ENCODE measurements around the gene TSHZ3. TPM values are rescaled to one million over a fixed set of nuclear protein-coding genes. Genes with fewer than 3 reads are reported as not detected.

The TSHZ3 gene
- total RNA-seq, 4 donors from 2014 or later: 0.19 to 5.3 (median 1.9) TPM

DNA sequence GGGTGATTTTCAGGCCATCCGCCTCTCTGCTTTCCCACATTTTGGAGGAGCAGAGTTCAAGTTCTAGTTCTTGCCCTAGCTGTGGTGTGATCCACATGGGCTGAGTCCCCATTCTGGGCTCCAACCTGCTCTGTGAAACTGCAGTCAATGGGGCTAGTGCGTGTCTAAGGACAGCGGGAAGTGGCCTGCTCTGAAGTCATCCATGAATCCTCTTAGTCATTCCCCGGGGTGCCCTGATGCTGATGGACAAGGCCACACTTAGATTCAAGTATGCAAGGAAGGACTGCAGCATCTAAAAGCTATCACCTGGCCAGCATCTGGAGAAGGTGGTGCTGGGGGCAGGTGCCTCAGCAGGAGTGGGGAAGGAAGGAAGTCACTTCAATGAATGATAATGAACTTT lies 94.6 kb downstream of the TSHZ3 start:
- WGBS, 2 donors: 44% methylated on average over 1 of the region's 4 CpGs; no CpG with 5 or more reads in 1 of the 2 donors
- DNase-seq: no peak

DNA sequence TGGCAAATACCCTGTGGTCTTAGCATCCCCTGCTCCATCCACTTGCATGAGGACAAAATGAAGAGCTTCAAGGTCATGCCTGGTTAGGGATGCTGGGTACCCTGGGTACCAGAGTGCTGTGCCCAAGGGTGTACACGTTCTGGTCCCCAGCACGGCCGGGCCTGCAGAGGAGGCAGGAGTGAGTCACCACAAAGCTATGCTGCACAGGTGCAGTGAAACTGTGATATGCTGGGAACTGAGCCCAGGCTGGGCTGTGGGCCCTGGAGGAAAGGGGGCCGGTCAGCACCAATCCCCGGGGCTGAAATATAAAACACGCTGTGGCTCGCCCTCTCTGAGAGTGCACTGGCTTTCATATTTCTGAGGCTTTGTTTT lies 95.1 kb downstream of the TSHZ3 start:
- Histone ChIP-seq H3K36me3 (no peaks in the 10 kb centered on the region), H3K9me3 (no peaks in the 10 kb centered on the region), H3K27me3 (no peaks in the 10 kb centered on the region), H3K4me1 (peaks cover 0 to 6% (median 0%) of the 10 kb centered on the region in 3 donors), H3K27ac (no peak overlapping the region), H3K4me3 (no peak overlapping the region)
- no peak for DNase-seq
- WGBS, 2 donors: 17 to 25% methylated on average over 3 to 4 of the region's 7 CpGs
- TF ChIP-seq, protein P1, sequence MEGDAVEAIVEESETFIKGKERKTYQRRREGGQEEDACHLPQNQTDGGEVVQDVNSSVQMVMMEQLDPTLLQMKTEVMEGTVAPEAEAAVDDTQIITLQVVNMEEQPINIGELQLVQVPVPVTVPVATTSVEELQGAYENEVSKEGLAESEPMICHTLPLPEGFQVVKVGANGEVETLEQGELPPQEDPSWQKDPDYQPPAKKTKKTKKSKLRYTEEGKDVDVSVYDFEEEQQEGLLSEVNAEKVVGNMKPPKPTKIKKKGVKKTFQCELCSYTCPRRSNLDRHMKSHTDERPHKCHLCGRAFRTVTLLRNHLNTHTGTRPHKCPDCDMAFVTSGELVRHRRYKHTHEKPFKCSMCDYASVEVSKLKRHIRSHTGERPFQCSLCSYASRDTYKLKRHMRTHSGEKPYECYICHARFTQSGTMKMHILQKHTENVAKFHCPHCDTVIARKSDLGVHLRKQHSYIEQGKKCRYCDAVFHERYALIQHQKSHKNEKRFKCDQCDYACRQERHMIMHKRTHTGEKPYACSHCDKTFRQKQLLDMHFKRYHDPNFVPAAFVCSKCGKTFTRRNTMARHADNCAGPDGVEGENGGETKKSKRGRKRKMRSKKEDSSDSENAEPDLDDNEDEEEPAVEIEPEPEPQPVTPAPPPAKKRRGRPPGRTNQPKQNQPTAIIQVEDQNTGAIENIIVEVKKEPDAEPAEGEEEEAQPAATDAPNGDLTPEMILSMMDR (IDR thresholded peaks at IDR 0.05): no peak
- TF ChIP-seq POLR2A (IDR thresholded peaks at IDR 0.05): no peak
- intact Hi-C loops (cut with DNase I): no loop called here

More for the DNA sequence above, 94.6 kb downstream of the TSHZ3 start:
- no peaks in the 10 kb centered on the region for H3K9me3 ChIP-seq
- peaks cover 0 to 6% (median 0%) of the 10 kb centered on the region in 3 donors for H3K4me1 ChIP-seq
- H3K27ac ChIP-seq: no peak overlapping the region
- no peaks in the 10 kb centered on the region for H3K36me3 ChIP-seq
- no peak overlapping the region for H3K4me3 ChIP-seq
- TF ChIP-seq POLR2A (IDR thresholded peaks at IDR 0.05): no peak
- TF ChIP-seq, protein P1 (IDR thresholded peaks at IDR 0.05): no peak
- intact Hi-C loops (cut with DNase I): no loop called here
- H3K27me3 ChIP-seq: no peaks in the 10 kb centered on the region

DNA sequence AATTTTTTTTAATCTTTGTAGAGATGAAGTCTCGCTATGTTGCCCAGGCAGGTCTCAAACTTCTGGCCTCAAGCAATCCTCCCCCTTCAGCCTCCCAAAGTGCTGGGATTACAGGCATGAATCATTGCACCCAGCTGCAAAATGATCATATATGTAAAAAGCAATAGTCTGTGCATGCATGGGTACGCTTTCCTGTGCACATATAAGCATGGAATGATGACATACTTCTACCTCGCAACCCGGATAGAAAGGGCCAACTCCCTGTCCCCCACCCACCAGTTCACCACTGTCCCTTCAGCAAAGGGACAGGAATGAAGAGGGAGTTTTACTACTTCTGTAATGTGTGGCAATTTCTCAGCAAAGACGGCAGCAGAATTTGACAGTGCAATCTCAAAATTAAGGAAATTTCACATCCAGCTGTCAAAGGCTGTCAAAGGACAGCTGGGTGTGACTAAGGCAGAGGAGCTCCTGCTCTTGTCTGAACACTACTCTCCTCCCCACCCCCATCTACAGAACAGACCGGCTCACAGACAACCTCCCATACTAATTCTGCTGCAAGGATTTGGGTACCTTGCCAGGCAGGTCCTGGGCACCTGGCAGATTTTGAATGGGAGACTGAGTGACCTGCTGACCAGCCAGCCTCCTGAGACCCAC lies 95.6 kb downstream of the TSHZ3 start:
- Histone ChIP-seq H3K27me3 (no peaks in the 10 kb centered on the region), H3K9me3 (no peaks in the 10 kb centered on the region), H3K27ac (no peak overlapping the region), H3K4me1 (peaks cover 0 to 6% (median 0%) of the 10 kb centered on the region in 3 donors), H3K4me3 (no peak overlapping the region), H3K36me3 (no peaks in the 10 kb centered on the region)
- TF ChIP-seq POLR2A (IDR thresholded peaks at IDR 0.05): no peak
- TF ChIP-seq, protein P1 (IDR thresholded peaks at IDR 0.05): no peak
- 54 to 82% methylated on average over 4 to 5 of the region's 6 CpGs for WGBS, 2 donors
- intact Hi-C loops (cut with DNase I): no loop called here
- DNase-seq: no peak

DNA sequence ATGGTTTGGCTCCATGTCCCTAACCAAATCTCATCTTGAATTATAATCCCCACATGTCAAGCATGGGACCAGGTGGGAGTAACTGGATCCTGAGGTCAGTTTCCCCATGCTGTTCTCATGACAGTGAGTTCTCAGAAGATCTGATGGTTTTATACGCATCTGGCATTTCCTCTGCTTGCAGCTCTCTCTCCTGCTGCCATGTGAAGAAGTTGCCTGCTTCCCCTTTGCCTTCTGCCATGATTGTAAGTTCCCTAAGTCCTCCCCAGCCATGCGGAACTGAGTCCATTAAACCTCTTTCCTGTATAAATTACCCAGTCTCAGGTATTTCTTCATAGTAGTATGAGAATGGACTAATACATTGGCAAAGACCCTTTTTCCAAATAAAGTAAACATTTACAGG lies 96.8 kb downstream of the TSHZ3 start:
- 79 to 84% methylated on average over 2 of the region's 2 CpGs for WGBS, 2 donors

DNA sequence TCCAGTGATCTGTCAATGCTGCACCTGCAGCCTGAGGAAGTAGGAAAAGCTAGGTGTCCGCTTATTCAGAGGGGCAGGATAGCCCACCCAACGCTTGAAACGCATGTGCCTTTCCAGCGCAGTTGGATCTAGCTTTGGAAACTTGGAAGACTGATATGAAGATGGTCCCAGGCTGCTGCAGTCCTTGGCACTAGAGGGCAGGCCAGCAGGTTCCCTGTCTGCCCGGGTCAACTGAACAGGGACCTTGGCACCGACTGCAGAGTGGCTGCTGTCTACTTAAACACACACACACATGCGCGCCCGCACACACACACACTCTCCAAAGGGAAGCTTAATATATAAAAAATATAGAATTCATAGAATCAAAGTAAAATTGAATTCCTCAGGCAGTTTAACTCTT lies 100.0 kb downstream of the TSHZ3 start:
- Histone ChIP-seq H3K4me1 (peaks cover 0 to 1% (median 0%) of the 10 kb centered on the region in 3 donors), H3K36me3 (no peaks in the 10 kb centered on the region), H3K4me3 (no peak overlapping the region), H3K27me3 (no peaks in the 10 kb centered on the region), H3K27ac (no peak overlapping the region), H3K9me3 (no peaks in the 10 kb centered on the region)
- WGBS, 2 donors: 85 to 86% methylated on average over 9 of the region's 9 CpGs
- DNase-seq: no peak
- no peak for TF ChIP-seq POLR2A (IDR thresholded peaks at IDR 0.05)
- TF ChIP-seq, protein P1 (IDR thresholded peaks at IDR 0.05): no peak
- intact Hi-C loops (cut with DNase I): no loop called here

More for the DNA sequence above, 96.8 kb downstream of the TSHZ3 start:
- Histone ChIP-seq H3K4me1 (peaks cover 0 to 6% (median 0%) of the 10 kb centered on the region in 3 donors), H3K4me3 (no peak overlapping the region), H3K27me3 (no peaks in the 10 kb centered on the region), H3K36me3 (no peaks in the 10 kb centered on the region), H3K27ac (no peak overlapping the region), H3K9me3 (no peaks in the 10 kb centered on the region)
- TF ChIP-seq, protein P1 (IDR thresholded peaks at IDR 0.05): no peak
- no peak for TF ChIP-seq POLR2A (IDR thresholded peaks at IDR 0.05)
- DNase-seq: no peak
- intact Hi-C loops (cut with DNase I): no loop called here

Measured in esophagus squamous epithelium (tissue), 5 donors.